HFFc6 (cell line): ENCODE measurements around the gene RAB31. TPM values are rescaled to one million over a fixed set of nuclear protein-coding genes. Genes with fewer than 3 reads are reported as not detected.

Experiments used
- DNase-seq: peaks from one replicate; pipeline ENCODE4 v3.0.0-alpha.2; 2018
- H3K27ac Mint-ChIP-seq: 2 replicates; pipeline ENCODE4 v1.8.0; 2020; ENCODE audit warnings: mild to moderate bottlenecking, mixed read lengths
- H3K27me3 Mint-ChIP-seq: 2 replicates; pipeline ENCODE4 v1.8.0; 2021; ENCODE audit warnings: mild to moderate bottlenecking, moderate library complexity, mixed read lengths; ENCODE audit not compliant: insufficient read depth
- H3K36me3 Mint-ChIP-seq: 2 replicates; pipeline ENCODE4 v1.8.0; 2021; ENCODE audit warnings: low read depth, mixed read lengths
- H3K4me1 Mint-ChIP-seq: 2 replicates; pipeline ENCODE4 v1.8.0; 2020; ENCODE audit warnings: low read depth, mixed read lengths
- H3K4me3 Mint-ChIP-seq: 2 replicates; pipeline ENCODE4 v1.8.0; 2020; ENCODE audit warnings: mild to moderate bottlenecking, moderate library complexity, mixed read lengths
- H3K9me3 Mint-ChIP-seq: 2 replicates; pipeline ENCODE4 v1.8.0; 2020; ENCODE audit warnings: mild to moderate bottlenecking, mixed read lengths
- CTCF ChIP-seq: fragments of 200-600 bp; sonication (generic); IDR thresholded peaks from 2 replicates; pipeline ENCODE4 v1.5.0; 2021; ENCODE audit warnings: antibody characterized with exemption, mild to moderate bottlenecking
- total RNA-seq, 6 experiments: library from RNA; stranded (reverse); fragmentation: NEBNext Ultra II Directional; extraction: Animal tissue kit (Norgen Biotek cat#: 25700); gene quantifications; 2 replicates in 1 of 6; 3 replicates in 5 of 6; pipeline ENCODE4 v1.2.3, GENCODE V29; 2021

Gene RAB31
- total RNA-seq, 6 experiments from 2014 or later: 29.4 to 47.5 (median 43.5) TPM

- DNase-seq: peak; percentile 88
- peaks cover 6% of the 10 kb centered on the region for H3K27me3 Mint-ChIP-seq
- H3K4me1 Mint-ChIP-seq: peaks cover 18% of the 10 kb centered on the region
- no peak overlapping the region for H3K4me3 Mint-ChIP-seq
- peaks cover 11% of the 10 kb centered on the region for H3K36me3 Mint-ChIP-seq
- TF ChIP-seq CTCF: no peak
- no peaks in the 10 kb centered on the region for H3K9me3 Mint-ChIP-seq
- peak overlapping the region; percentile 39; the same call in 1 of the 2 replicates for H3K27ac Mint-ChIP-seq
Measured at GRCh38 chr18:9731380-9731779, 23.3 kb downstream of the RAB31 start.

DNA sequence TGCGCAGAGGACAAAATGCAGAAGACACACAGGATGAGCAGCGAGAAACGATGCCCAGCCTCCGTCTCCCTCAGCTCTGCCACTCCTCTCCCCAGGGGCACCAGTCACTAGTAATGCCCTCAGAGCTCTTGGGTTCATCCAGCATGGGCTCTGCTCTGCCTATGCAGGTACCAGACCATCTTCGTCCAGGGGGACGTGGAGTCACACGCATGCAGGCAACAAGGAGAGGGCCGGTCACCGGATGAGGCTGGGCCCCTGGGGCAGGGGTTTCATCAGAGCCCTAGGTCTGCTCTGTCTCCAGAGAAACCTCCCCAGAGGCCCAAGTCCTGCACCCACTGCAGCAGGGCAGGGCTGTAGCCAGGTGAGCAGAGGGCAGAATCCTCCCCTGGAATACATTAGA is 23.9 kb downstream of the RAB31 start:
- DNase-seq: no peak
- H3K4me3 Mint-ChIP-seq: no peak overlapping the region
- TF ChIP-seq CTCF: no peak
- no peaks in the 10 kb centered on the region for H3K9me3 Mint-ChIP-seq
- H3K27me3 Mint-ChIP-seq: peaks cover 7% of the 10 kb centered on the region
- H3K27ac Mint-ChIP-seq: no peak overlapping the region
- peaks cover 22% of the 10 kb centered on the region for H3K4me1 Mint-ChIP-seq
- peaks cover 11% of the 10 kb centered on the region for H3K36me3 Mint-ChIP-seq

- peaks cover 7% of the 10 kb centered on the region for H3K27me3 Mint-ChIP-seq
- H3K4me1 Mint-ChIP-seq: peaks cover 33% of the 10 kb centered on the region
- TF ChIP-seq CTCF: no peak
- H3K9me3 Mint-ChIP-seq: no peaks in the 10 kb centered on the region
- no peak overlapping the region for H3K4me3 Mint-ChIP-seq
- H3K36me3 Mint-ChIP-seq: peaks cover 16% of the 10 kb centered on the region
- no peak overlapping the region for H3K27ac Mint-ChIP-seq
- DNase-seq: no peak
Measured at GRCh38 chr18:9734189-9734588, 26.1 kb downstream of the RAB31 start.

GRCh38 chr18:9735238-9735637 is 27.1 kb downstream of the RAB31 start:
- DNase-seq: no peak
- peaks cover 42% of the 10 kb centered on the region for H3K4me1 Mint-ChIP-seq

DNA sequence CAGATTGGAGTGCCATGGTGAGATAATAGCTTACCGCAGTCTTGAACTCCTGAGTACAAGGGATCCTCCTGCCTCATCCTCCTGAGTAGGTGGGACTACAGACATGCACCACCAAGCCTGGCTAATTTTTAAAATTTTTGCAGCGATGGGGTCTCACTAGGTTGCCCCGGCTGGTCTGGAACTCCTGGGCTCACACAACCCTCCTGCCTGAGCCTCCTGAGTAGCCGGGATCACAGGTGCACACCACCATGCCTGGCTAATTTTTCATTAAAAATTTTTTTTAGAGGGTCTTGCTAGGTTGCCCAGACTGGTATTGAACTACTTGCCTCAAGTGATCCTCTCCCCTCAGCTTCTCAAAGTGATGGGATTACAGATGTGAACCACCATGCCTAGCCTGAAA is 27.8 kb downstream of the RAB31 start:
- H3K4me3 Mint-ChIP-seq: no peak overlapping the region
- no peak for DNase-seq
- peaks cover 37% of the 10 kb centered on the region for H3K4me1 Mint-ChIP-seq
- TF ChIP-seq CTCF: no peak
- H3K36me3 Mint-ChIP-seq: peaks cover 16% of the 10 kb centered on the region
- H3K27me3 Mint-ChIP-seq: peaks cover 7% of the 10 kb centered on the region
- H3K27ac Mint-ChIP-seq: no peak overlapping the region
- H3K9me3 Mint-ChIP-seq: no peaks in the 10 kb centered on the region

More at GRCh38 chr18:9735238-9735637, 27.1 kb downstream of the RAB31 start:
- Mint-ChIP-seq H3K9me3 (no peaks in the 10 kb centered on the region), H3K27ac (no peak overlapping the region), H3K4me3 (no peak overlapping the region), H3K27me3 (peaks cover 7% of the 10 kb centered on the region), H3K36me3 (peaks cover 16% of the 10 kb centered on the region)
- TF ChIP-seq CTCF: no peak
